ENCODE data around the gene PRKN. TPM values are rescaled to one million over a fixed set of nuclear protein-coding genes. Genes with fewer than 3 reads are reported as not detected.

PRKN gene
- total RNA-seq, 1 experiment from 2014 or later: 0.46 TPM

- in situ Hi-C loops (cut with HindIII; ENCODE audit: low pct_unique_long_range_greater_than_20kb, low sequenced_read_pairs) (no loop called here), intact Hi-C loops (cut with micrococcal nuclease; ENCODE audit: unreplicated experiment) (no loop called here)
- H3K9me3 ChIP-seq (ENCODE audit: control insufficient read depth, insufficient read depth, low read depth, low read length): no peaks in the 10 kb centered on the region
- no peaks in the 10 kb centered on the region for H3K4me1 ChIP-seq (ENCODE audit: control insufficient read depth, insufficient read depth, low read length)
- TF ChIP-seq CTCF (IDR thresholded peaks at IDR 0.05) (no peak), POLR2AphosphoS5 (IDR thresholded peaks at IDR 0.05; ENCODE audit: low read depth, low read length) (no peak), REST (IDR thresholded peaks at IDR 0.05; ENCODE audit: insufficient read depth in 1 of 2, low read depth in 2 of 2, low read length in 1 of 2) (no peak), TCF7L2 (IDR thresholded peaks at IDR 0.05; ENCODE audit: low read depth, low read length) (no peak), SIN3A (IDR thresholded peaks at IDR 0.05; ENCODE audit: borderline replicate concordance, insufficient read depth, low read depth, low read length) (no peak)
- ATAC-seq (no peak), DNase-seq (ENCODE audit: low read depth, low spot score) (no peak)
- H3K27ac ChIP-seq (ENCODE audit: low read length): no peak overlapping the region
- no peak overlapping the region for H3K4me3 ChIP-seq (ENCODE audit: low read depth in 2 of 2, low read length in 2 of 2)
- ChIA-PET POLR2A (no interaction called here), CTCF (no interaction called here)
- H3K27me3 ChIP-seq (ENCODE audit: control insufficient read depth, insufficient read depth, low read length): no peaks in the 10 kb centered on the region
- BruUV-seq (replicated peaks): no TSS peak
- H3K36me3 ChIP-seq (ENCODE audit: control insufficient read depth, insufficient read depth, low read length): no peaks in the 10 kb centered on the region
Observed at GRCh38 chr6:162056061-162056460, 671.5 kb downstream of the PRKN start.

GRCh38 chr6:162055365-162055764, 672.2 kb downstream of the PRKN start:
- Histone ChIP-seq H3K36me3 (ENCODE audit: control insufficient read depth, insufficient read depth, low read length) (no peaks in the 10 kb centered on the region), H3K4me1 (ENCODE audit: control insufficient read depth, insufficient read depth, low read length) (no peaks in the 10 kb centered on the region), H3K27ac (ENCODE audit: low read length) (no peak overlapping the region), H3K9me3 (ENCODE audit: control insufficient read depth, insufficient read depth, low read depth, low read length) (no peaks in the 10 kb centered on the region), H3K4me3 (ENCODE audit: low read depth in 2 of 2, low read length in 2 of 2) (no peak overlapping the region), H3K27me3 (ENCODE audit: control insufficient read depth, insufficient read depth, low read length) (no peaks in the 10 kb centered on the region)
- DNase-seq (ENCODE audit: low read depth, low spot score) (no peak), ATAC-seq (no peak)
- intact Hi-C loops (cut with micrococcal nuclease; ENCODE audit: unreplicated experiment) (no loop called here), in situ Hi-C loops (cut with HindIII; ENCODE audit: low pct_unique_long_range_greater_than_20kb, low sequenced_read_pairs) (no loop called here)
- BruUV-seq (replicated peaks): no TSS peak
- TF ChIP-seq SIN3A (IDR thresholded peaks at IDR 0.05; ENCODE audit: borderline replicate concordance, insufficient read depth, low read depth, low read length) (no peak), POLR2AphosphoS5 (IDR thresholded peaks at IDR 0.05; ENCODE audit: low read depth, low read length) (no peak), CTCF (IDR thresholded peaks at IDR 0.05) (no peak), TCF7L2 (IDR thresholded peaks at IDR 0.05; ENCODE audit: low read depth, low read length) (no peak), REST (IDR thresholded peaks at IDR 0.05; ENCODE audit: insufficient read depth in 1 of 2, low read depth in 2 of 2, low read length in 1 of 2) (no peak)
- CTCF ChIA-PET: no interaction called here
- POLR2A ChIA-PET: no interaction called here
